Neural crest cell (in vitro differentiated cells): ENCODE data around the gene MLLT1. TPM values are rescaled to one million over a fixed set of nuclear protein-coding genes. Genes with fewer than 3 reads are reported as not detected.

Experiments
- DNase-seq: peaks from one replicate; pipeline ENCODE4 v3.0.0; 2021; ENCODE audit warnings: low read depth, mixed read lengths, low spot score
- H3K27ac Mint-ChIP-seq: one replicate; pipeline ENCODE4 v1.8.0; 2021; ENCODE audit warnings: mild to moderate bottlenecking, mixed read lengths; ENCODE audit not compliant: unreplicated experiment
- H3K27me3 Mint-ChIP-seq: 2 replicates; pipeline ENCODE4 v1.8.0; 2021; ENCODE audit warnings: low read depth, mild to moderate bottlenecking, mixed read lengths
- H3K36me3 Mint-ChIP-seq: 2 replicates; pipeline ENCODE4 v1.8.0; 2021; ENCODE audit warnings: low read depth, mild to moderate bottlenecking, mixed read lengths
- H3K4me1 Mint-ChIP-seq: 2 replicates; pipeline ENCODE4 v1.8.0; 2021; ENCODE audit warnings: mixed read lengths
- H3K4me3 Mint-ChIP-seq: one replicate; pipeline ENCODE4 v1.8.0; 2021; ENCODE audit warnings: mild to moderate bottlenecking, mixed read lengths
- H3K9me3 Mint-ChIP-seq: 2 replicates; pipeline ENCODE4 v1.8.0; 2021; ENCODE audit warnings: mixed read lengths
- total RNA-seq: library from RNA; stranded (reverse); gene quantifications from 2 replicates; pipeline ENCODE4 v1.2.1, GENCODE V29; 2021
- TF ChIP-seq, protein P1 (sequence below): fragments of 200-600 bp; sonication (generic); conservative IDR thresholded peaks from 2 replicates; pipeline ENCODE4 v1.5.0; 2021; ENCODE audit warnings: antibody characterized with exemption, mild to moderate bottlenecking

Gene MLLT1
- total RNA-seq, 1 donor from 2014 or later = 86.4 TPM

DNA sequence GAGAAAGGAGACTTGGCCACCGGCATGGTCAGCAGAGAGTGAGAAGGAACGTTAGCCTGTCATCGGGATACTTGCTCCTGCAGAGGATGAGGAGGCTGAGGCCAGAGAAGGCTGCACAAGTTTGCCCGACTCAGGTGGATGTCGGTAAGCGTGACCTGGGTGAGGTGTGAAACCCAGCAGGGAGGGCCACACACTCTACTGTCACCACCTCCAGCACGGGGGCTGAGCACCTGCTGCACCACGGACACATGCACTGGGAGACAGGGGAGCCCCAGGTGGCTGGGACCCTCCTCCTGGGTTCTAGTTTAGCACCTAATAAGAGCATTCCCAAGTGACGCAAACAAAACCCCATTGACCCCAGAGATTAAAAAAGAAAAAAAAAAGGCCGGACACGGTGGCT lies 17.3 kb downstream of the MLLT1 start:
- Mint-ChIP-seq H3K4me3 (no peak overlapping the region), H3K36me3 (no peaks in the 10 kb centered on the region), H3K4me1 (peaks cover 5% of the 10 kb centered on the region), H3K9me3 (no peaks in the 10 kb centered on the region), H3K27me3 (no peaks in the 10 kb centered on the region), H3K27ac (no peak overlapping the region)
- TF ChIP-seq, protein P1, sequence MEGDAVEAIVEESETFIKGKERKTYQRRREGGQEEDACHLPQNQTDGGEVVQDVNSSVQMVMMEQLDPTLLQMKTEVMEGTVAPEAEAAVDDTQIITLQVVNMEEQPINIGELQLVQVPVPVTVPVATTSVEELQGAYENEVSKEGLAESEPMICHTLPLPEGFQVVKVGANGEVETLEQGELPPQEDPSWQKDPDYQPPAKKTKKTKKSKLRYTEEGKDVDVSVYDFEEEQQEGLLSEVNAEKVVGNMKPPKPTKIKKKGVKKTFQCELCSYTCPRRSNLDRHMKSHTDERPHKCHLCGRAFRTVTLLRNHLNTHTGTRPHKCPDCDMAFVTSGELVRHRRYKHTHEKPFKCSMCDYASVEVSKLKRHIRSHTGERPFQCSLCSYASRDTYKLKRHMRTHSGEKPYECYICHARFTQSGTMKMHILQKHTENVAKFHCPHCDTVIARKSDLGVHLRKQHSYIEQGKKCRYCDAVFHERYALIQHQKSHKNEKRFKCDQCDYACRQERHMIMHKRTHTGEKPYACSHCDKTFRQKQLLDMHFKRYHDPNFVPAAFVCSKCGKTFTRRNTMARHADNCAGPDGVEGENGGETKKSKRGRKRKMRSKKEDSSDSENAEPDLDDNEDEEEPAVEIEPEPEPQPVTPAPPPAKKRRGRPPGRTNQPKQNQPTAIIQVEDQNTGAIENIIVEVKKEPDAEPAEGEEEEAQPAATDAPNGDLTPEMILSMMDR = no peak
- DNase-seq = no peak

DNA sequence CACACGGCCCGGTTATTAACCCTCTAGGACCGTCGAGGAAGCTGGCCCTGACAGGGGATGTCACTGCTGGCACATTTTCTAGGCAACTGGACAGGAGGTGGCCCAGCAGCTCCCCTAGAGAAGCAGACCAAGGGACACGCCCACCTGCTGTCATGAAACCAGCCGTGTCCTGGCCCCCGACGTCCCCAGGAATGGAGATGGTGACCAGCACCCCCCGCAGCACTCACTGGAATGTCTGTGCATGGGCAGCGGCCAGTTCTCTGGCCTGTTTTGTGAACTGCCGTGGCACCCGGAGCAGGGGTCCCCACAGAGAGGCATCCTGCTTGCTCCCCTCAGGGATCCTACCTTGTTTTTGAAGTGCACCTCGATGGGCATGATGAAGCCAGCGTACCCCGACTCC lies 17.9 kb downstream of the MLLT1 start:
- no peak overlapping the region for H3K4me3 Mint-ChIP-seq
- TF ChIP-seq, protein P1 = no peak
- H3K36me3 Mint-ChIP-seq = no peaks in the 10 kb centered on the region
- H3K4me1 Mint-ChIP-seq = peaks cover 5% of the 10 kb centered on the region
- no peak for DNase-seq
- H3K27ac Mint-ChIP-seq = no peak overlapping the region
- H3K9me3 Mint-ChIP-seq = no peaks in the 10 kb centered on the region
- H3K27me3 Mint-ChIP-seq = no peaks in the 10 kb centered on the region

DNA sequence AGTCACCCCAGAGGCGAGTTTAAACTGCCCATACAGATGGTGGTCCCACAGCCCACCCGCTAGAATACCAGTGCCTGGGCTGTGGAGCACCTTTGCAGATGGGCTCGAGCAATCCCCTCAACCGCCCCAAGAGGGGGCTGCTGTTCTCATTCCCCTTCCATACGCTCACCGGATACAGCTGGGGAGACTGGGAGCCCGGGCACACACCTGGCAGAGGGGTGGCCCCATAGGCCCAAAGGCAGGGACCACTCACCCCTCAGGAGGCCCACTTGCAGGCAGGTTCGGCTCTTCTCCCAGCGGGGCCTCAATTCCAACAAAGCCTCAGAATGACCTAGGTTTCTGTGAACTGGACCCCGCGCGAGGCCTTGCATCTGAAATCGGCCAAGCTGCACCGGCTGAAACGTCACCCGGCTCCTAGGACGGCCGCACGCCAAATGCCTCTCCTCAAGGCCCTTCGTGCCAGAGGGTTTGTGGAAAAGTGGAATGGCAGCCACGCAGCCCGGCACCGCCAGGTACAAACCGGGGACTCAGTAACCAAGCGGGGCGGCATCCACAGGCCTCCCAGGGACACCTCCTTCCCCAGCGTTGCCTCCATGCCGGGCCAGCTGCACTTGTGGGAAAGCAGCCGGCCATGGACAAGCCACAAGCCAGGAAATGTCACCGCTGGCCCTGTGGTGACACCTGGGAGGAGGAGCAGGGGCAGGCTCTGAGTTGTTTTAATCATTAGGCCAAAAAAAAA lies 18.7 kb downstream of the MLLT1 start:
- Mint-ChIP-seq H3K27me3 (no peaks in the 10 kb centered on the region), H3K4me3 (no peak overlapping the region), H3K27ac (no peak overlapping the region), H3K36me3 (no peaks in the 10 kb centered on the region), H3K9me3 (no peaks in the 10 kb centered on the region), H3K4me1 (peaks cover 5% of the 10 kb centered on the region)
- TF ChIP-seq, protein P1 = peak; percentile 61
- peak; percentile 41 for DNase-seq

DNA sequence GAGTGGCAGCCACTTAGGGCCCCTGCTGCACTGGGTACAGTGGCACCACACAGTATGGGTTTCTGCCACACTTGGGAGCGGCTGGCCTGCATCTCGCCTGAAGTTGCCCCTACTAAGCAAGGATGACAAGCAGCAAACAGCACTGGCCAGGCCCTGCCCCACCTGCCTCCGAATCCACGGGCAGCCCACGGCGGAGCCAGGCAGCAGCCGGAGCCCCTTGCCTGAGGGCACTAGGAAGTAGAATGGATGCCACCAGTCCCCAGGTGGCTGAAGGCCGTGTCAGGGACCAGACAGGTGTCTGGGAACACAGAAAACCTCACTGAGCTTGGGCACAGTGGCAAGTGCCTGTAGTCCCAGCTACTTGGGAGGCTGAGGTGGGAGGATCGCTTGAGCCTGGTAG lies 19.4 kb downstream of the MLLT1 start:
- no peaks in the 10 kb centered on the region for H3K9me3 Mint-ChIP-seq
- no peak overlapping the region for H3K4me3 Mint-ChIP-seq
- TF ChIP-seq, protein P1 = no peak
- H3K27ac Mint-ChIP-seq = no peak overlapping the region
- no peaks in the 10 kb centered on the region for H3K27me3 Mint-ChIP-seq
- H3K4me1 Mint-ChIP-seq = peaks cover 5% of the 10 kb centered on the region
- H3K36me3 Mint-ChIP-seq = no peaks in the 10 kb centered on the region
- DNase-seq = no peak

DNA sequence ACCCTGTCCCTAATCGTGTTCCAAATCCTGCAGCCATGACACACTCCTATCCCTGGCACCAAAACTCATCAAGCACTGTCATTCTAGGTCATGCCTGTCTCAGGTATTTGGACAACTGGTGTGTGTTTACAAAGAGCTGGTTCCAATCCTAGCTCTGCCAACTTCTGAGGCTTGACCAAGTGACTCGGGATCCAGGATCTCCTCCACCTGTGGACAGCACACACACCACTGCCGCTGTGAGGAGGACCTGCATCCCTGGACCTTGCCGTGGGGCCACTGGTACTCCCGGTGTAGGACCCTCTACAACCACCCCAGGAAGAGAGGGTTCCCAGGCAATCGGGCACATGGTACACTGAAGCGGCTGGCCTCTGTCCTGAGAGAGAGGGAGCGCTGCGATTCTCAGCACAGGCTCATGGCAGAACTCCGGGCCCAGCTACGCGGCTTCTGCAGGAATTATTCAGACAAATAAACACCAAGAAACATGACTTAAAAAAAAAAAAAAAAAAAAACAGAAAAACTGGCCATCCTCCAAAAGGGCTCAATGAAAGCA lies 20.4 kb downstream of the MLLT1 start:
- Mint-ChIP-seq H3K4me3 (no peak overlapping the region), H3K36me3 (no peaks in the 10 kb centered on the region), H3K4me1 (peaks cover 7% of the 10 kb centered on the region), H3K27me3 (no peaks in the 10 kb centered on the region), H3K9me3 (no peaks in the 10 kb centered on the region), H3K27ac (no peak overlapping the region)
- TF ChIP-seq, protein P1 = no peak
- no peak for DNase-seq
